AG04450 (cell line): ENCODE data around the gene USH2A. TPM values are rescaled to one million over a fixed set of nuclear protein-coding genes. Genes with fewer than 3 reads are reported as not detected.
"Not testable (repeated sequence)": the region's sequence is repeated elsewhere in the genome, so short reads cannot be mapped to it uniquely, and the experiment has no call there.

Experiments
- CTCF ChIA-PET: fragments of 300-600, 350-600 bp; formaldehyde crosslinking; extraction: SDS; loops from one replicate; lab custom pipeline; 2022; ENCODE audit warnings: antibody characterized with exemption, inconsistent platforms; lab: Charles Lee
- POLR2A ChIA-PET: fragments of 350-600 bp; formaldehyde crosslinking; extraction: SDS; loops from one replicate; lab custom pipeline; 2021; ENCODE audit warnings: antibody characterized with exemption, inconsistent platforms; lab: Yijun Ruan, JAX
- DNase-seq: peaks from one replicate; pipeline ENCODE4 v3.0.0-alpha.2; 2011; ENCODE audit warnings: low read depth, low spot score
- H3K27ac ChIP-seq: one replicate; pipeline ENCODE4 v1.5.1; 2012; ENCODE audit warnings: low read depth, low read length, control low read depth
- H3K27me3 ChIP-seq: one replicate; pipeline ENCODE4 v1.6.0; 2012; ENCODE audit warnings: low read length; ENCODE audit not compliant: control insufficient read depth, insufficient read depth
- H3K4me3 ChIP-seq: 2 replicates; pipeline ENCODE4 v1.5.1; 2011; ENCODE audit warnings: mild to moderate bottlenecking, low read depth, low read length, control low read depth
- H3K9me3 ChIP-seq: 2 replicates; pipeline ENCODE4 v1.5.1; 2012; ENCODE audit warnings: low read length; ENCODE audit not compliant: control insufficient read depth, insufficient read depth
- CTCF ChIP-seq: IDR thresholded peaks from 2 replicates; pipeline ENCODE4 v1.5.1; 2011; ENCODE audit warnings: low read depth, low read length, control low read depth, inconsistent platforms
- polyA plus RNA-seq: library from polyadenylated mRNA; depleted of rRNA; stranded (reverse); fragments of >200 nt; gene quantifications from 2 replicates; pipeline ENCODE4 v1.2.3, GENCODE V29; 2011

Gene USH2A
- polyA plus RNA-seq, 1 experiment: 0.01 TPM

GRCh38 chr1:216356945-216357344 is 66.3 kb downstream of the USH2A start:
- DNase-seq: no peak
- TF ChIP-seq CTCF: no peak
- Histone ChIP-seq H3K9me3 (no peaks in the 10 kb centered on the region), H3K27ac (no peak overlapping the region), H3K27me3 (no peaks in the 10 kb centered on the region), H3K4me3 (no peak overlapping the region)
- POLR2A ChIA-PET: no interaction called here
- CTCF ChIA-PET: no interaction called here

- no peak for TF ChIP-seq CTCF
- ChIA-PET POLR2A (no interaction called here), CTCF (no interaction called here)
- no peak overlapping the region for H3K27ac ChIP-seq
- H3K4me3 ChIP-seq: no peak overlapping the region
- no peaks in the 10 kb centered on the region for H3K9me3 ChIP-seq
- no peak for DNase-seq
- no peaks in the 10 kb centered on the region for H3K27me3 ChIP-seq
Measured at GRCh38 chr1:216350186-216350585, 73.1 kb downstream of the USH2A start.

GRCh38 chr1:216346526-216346925 is 76.7 kb downstream of the USH2A start:
- POLR2A ChIA-PET: no interaction called here

GRCh38 chr1:216340542-216340941 is 82.7 kb downstream of the USH2A start:
- DNase-seq, H3K9me3 ChIP-seq, POLR2A ChIA-PET, H3K27me3 ChIP-seq, CTCF ChIA-PET, H3K27ac ChIP-seq, H3K4me3 ChIP-seq: not testable (repeated sequence)

More at GRCh38 chr1:216346526-216346925, 76.7 kb downstream of the USH2A start:
- no peak overlapping the region for H3K27ac ChIP-seq
- TF ChIP-seq CTCF: no peak
- CTCF ChIA-PET: interaction anchor here (1.6 kb wide), 1 partner anchor 227 kb away, joined by 3 read pairs; no protein-coding TSS in a partner anchor
- no peak for DNase-seq
- H3K9me3 ChIP-seq: no peaks in the 10 kb centered on the region
- H3K4me3 ChIP-seq: no peak overlapping the region
- no peaks in the 10 kb centered on the region for H3K27me3 ChIP-seq

GRCh38 chr1:216332462-216332861 is 90.8 kb downstream of the USH2A start:
- no peaks in the 10 kb centered on the region for H3K27me3 ChIP-seq
- H3K27ac ChIP-seq: no peak overlapping the region
- no peak for TF ChIP-seq CTCF
- CTCF ChIA-PET: no interaction called here
- H3K4me3 ChIP-seq: no peak overlapping the region
- no peaks in the 10 kb centered on the region for H3K9me3 ChIP-seq
- DNase-seq: no peak
- POLR2A ChIA-PET: no interaction called here

GRCh38 chr1:216332003-216332402 is 91.2 kb downstream of the USH2A start:
- TF ChIP-seq CTCF: no peak
- Histone ChIP-seq H3K27ac (no peak overlapping the region), H3K4me3 (no peak overlapping the region), H3K27me3 (no peaks in the 10 kb centered on the region), H3K9me3 (no peaks in the 10 kb centered on the region)
- POLR2A ChIA-PET: no interaction called here
- no peak for DNase-seq
- CTCF ChIA-PET: no interaction called here
